ENCODE measurements around the gene NEURL1. TPM values are rescaled to one million over a fixed set of nuclear protein-coding genes. Genes with fewer than 3 reads are reported as not detected.

NEURL1 gene
- polyA plus RNA-seq, 3 donors, result 3.0 to 17.2 (median 3.3) TPM

DNA sequence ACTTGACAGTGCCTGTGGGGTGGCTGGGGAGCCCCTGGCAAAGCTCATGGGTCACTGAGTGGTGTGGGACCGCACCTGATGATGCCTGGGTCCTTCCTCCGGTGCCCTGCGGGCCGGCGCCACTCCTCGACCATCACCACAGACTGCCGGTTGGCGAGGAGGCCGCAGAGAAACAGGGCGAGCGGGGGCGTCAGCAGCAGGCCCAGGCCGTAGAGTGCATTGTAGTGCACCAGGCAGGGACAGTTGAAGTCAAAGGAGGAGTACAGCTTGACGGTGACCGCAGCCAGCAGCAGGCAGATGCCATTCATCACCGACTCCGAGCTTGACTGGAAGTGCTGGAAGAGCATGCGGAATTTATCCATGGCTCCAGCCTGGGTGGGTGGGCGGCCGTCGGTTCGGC is 14.8 kb upstream of the NEURL1 start:
- no peak overlapping the region for H3K9ac ChIP-seq (ENCODE audit: insufficient read depth, low read length, poor library complexity, severe bottlenecking)
- no peak for DNase-seq
- no peak overlapping the region for H3K4me3 Mint-ChIP-seq
- 96% methylated on average over 22 of the region's 22 CpGs for WGBS (ENCODE audit: insufficient coverage)
- no peaks in the 10 kb centered on the region for H3K36me3 ChIP-seq (replicated peaks in 1 of 2; ENCODE audit: control insufficient read depth in 1 of 2, insufficient read depth in 2 of 2, low read length in 2 of 2)
- no peak overlapping the region for H3K4me3 ChIP-seq (replicated peaks in 1 of 3; ENCODE audit: low read depth in 2 of 3, low read length in 3 of 3)
- no peak overlapping the region for H3K27ac ChIP-seq (ENCODE audit: low read depth in 1 of 2, low read length in 2 of 2)
- no peak overlapping the region for H3K4me2 ChIP-seq (replicated peaks; ENCODE audit: extremely low read depth, low read length, poor library complexity, severe bottlenecking)
- H3K4me1 Mint-ChIP-seq, result peaks cover 12% of the 10 kb centered on the region
- H3K36me3 Mint-ChIP-seq, result peaks cover 0 to 2% of the 10 kb centered on the region in 2 donors
- peaks cover 0 to 2% (median 0%) of the 10 kb centered on the region in 7 donors for H3K9me3 Mint-ChIP-seq
- no peaks in the 10 kb centered on the region for H3K9me3 ChIP-seq (replicated peaks in 1 of 2; ENCODE audit: control insufficient read depth in 1 of 2, insufficient read depth in 1 of 2, low read length in 2 of 2)
- H3K27ac Mint-ChIP-seq, result peak overlapping the region in 1 of 7 donors; percentile 41
- TF ChIP-seq, protein P1, sequence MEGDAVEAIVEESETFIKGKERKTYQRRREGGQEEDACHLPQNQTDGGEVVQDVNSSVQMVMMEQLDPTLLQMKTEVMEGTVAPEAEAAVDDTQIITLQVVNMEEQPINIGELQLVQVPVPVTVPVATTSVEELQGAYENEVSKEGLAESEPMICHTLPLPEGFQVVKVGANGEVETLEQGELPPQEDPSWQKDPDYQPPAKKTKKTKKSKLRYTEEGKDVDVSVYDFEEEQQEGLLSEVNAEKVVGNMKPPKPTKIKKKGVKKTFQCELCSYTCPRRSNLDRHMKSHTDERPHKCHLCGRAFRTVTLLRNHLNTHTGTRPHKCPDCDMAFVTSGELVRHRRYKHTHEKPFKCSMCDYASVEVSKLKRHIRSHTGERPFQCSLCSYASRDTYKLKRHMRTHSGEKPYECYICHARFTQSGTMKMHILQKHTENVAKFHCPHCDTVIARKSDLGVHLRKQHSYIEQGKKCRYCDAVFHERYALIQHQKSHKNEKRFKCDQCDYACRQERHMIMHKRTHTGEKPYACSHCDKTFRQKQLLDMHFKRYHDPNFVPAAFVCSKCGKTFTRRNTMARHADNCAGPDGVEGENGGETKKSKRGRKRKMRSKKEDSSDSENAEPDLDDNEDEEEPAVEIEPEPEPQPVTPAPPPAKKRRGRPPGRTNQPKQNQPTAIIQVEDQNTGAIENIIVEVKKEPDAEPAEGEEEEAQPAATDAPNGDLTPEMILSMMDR (IDR thresholded peaks at IDR 0.05), result no peak
- intact Hi-C loops (cut with micrococcal nuclease), result no loop called here
- H2AFZ ChIP-seq (ENCODE audit: insufficient read depth, low read depth, low read length, poor library complexity, severe bottlenecking), result peak overlapping the region; percentile 21
- H4K20me1 ChIP-seq (ENCODE audit: insufficient read depth, low read length), result no peaks in the 10 kb centered on the region
- no peaks in the 10 kb centered on the region for H3K27me3 ChIP-seq (ENCODE audit: control insufficient read depth in 2 of 2, insufficient read depth in 2 of 2, low read length in 2 of 2)
- no peaks in the 10 kb centered on the region for H3K27me3 Mint-ChIP-seq (ENCODE audit: low read depth in 3 of 3)
- no peaks in the 10 kb centered on the region for H3K79me2 ChIP-seq (ENCODE audit: insufficient read depth, low read length)
- peaks cover 13 to 22% of the 10 kb centered on the region in 2 donors for H3K4me1 ChIP-seq (ENCODE audit: control insufficient read depth in 1 of 2, insufficient read depth in 2 of 2, low read length in 2 of 2)

DNA sequence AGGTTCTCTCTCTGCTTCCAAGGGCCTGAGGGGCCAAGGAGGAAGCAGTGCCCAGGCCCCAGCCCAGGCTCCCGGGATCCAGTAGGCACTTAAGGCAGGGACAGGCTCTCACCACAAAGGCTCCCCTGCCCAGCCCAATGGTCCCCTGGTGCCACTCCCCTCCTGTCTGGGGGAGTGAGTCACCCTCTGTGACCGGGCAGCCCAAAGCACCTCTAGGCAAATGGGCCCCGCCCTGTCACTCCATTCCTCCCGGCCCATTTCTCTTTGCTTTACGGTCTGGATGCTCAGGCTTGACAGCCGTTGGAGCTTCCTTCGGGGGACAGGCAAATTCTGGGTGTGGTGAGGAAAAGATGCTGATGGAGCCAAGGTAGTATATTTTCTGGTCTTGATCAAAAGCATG is 14.4 kb upstream of the NEURL1 start, which contains the start of gene CALHM3:
CALHM3 (minus strand) TSS at position 106 of the 400 bp plus-strand sequence. CDS start 208 bp downstream, outside the sequence.
- Histone ChIP-seq H2AFZ (ENCODE audit: insufficient read depth, low read depth, low read length, poor library complexity, severe bottlenecking) (peak within 1 kb of the TSS; percentile 21), H3K36me3 (replicated peaks in 1 of 2; ENCODE audit: control insufficient read depth in 1 of 2, insufficient read depth in 2 of 2, low read length in 2 of 2) (no peaks in the 10 kb centered on the region), H3K9me3 (replicated peaks in 1 of 2; ENCODE audit: control insufficient read depth in 1 of 2, insufficient read depth in 1 of 2, low read length in 2 of 2) (no peaks in the 10 kb centered on the region), H3K9ac (ENCODE audit: insufficient read depth, low read length, poor library complexity, severe bottlenecking) (no peak within 1 kb of the TSS), H3K27ac (ENCODE audit: low read depth in 1 of 2, low read length in 2 of 2) (no peak within 1 kb of the TSS), H3K27me3 (ENCODE audit: control insufficient read depth in 2 of 2, insufficient read depth in 2 of 2, low read length in 2 of 2) (no peaks in the 10 kb centered on the region), H3K4me1 (ENCODE audit: control insufficient read depth in 1 of 2, insufficient read depth in 2 of 2, low read length in 2 of 2) (peaks cover 13 to 22% of the 10 kb centered on the region in 2 donors), H3K4me2 (replicated peaks; ENCODE audit: extremely low read depth, low read length, poor library complexity, severe bottlenecking) (no peak within 1 kb of the TSS), H3K79me2 (ENCODE audit: insufficient read depth, low read length) (no peaks in the 10 kb centered on the region), H4K20me1 (ENCODE audit: insufficient read depth, low read length) (no peaks in the 10 kb centered on the region), H3K4me3 (replicated peaks in 1 of 3; ENCODE audit: low read depth in 2 of 3, low read length in 3 of 3) (no peak within 1 kb of the TSS)
- WGBS (ENCODE audit: insufficient coverage), result 80% methylated on average over 1 of the region's 7 CpGs
- H3K36me3 Mint-ChIP-seq, result peaks cover 0 to under 1% of the 10 kb centered on the region in 2 donors
- intact Hi-C loops (cut with micrococcal nuclease), result no loop called here
- no peaks in the 10 kb centered on the region for H3K27me3 Mint-ChIP-seq (ENCODE audit: low read depth in 3 of 3)
- TF ChIP-seq, protein P1 (IDR thresholded peaks at IDR 0.05), result no peak
- H3K4me1 Mint-ChIP-seq, result peaks cover 12% of the 10 kb centered on the region
- H3K27ac Mint-ChIP-seq, result peak within 1 kb of the TSS in 1 of 7 donors; percentile 41
- peaks cover 0 to 2% (median 0%) of the 10 kb centered on the region in 7 donors for H3K9me3 Mint-ChIP-seq
- peak in 2 of 3 donors; percentile 21 to 27 for DNase-seq
- no peak within 1 kb of the TSS for H3K4me3 Mint-ChIP-seq
